Cardiac muscle cell (in vitro differentiated cells and primary cell): Measurements from ENCODE around the gene MYADM. TPM values are rescaled to one million over a fixed set of nuclear protein-coding genes. Genes with fewer than 3 reads are reported as not detected.

Source experiments
- DNase-seq, 2 donors: peaks; one replicate each; pipeline versions ENCODE4 v3.0.0 to v3.0.0-alpha.2; 2010 to 2017; ENCODE audit warnings: low read depth in 1 of 2, low spot score in 1 of 2
- H3K27ac ChIP-seq: fragments of 200-600 bp; sonication (generic); 2 replicates; pipeline ENCODE4 v1.5.1; 2016
- H3K27me3 ChIP-seq: fragments of 200-600 bp; sonication (generic); 2 replicates; pipeline ENCODE4 v1.6.0; 2016; ENCODE audit warnings: control low read depth
- H3K36me3 ChIP-seq: fragments of 200-600 bp; sonication (generic); 2 replicates; pipeline ENCODE4 v1.5.1; 2016; ENCODE audit warnings: control low read depth
- H3K4me1 ChIP-seq: fragments of 200-600 bp; sonication (generic); 2 replicates; pipeline ENCODE4 v1.8.1; 2017; ENCODE audit warnings: low read depth, mild to moderate bottlenecking, mixed run types
- H3K4me3 ChIP-seq: fragments of 200-600 bp; sonication (generic); 2 replicates; pipeline ENCODE4 v1.5.1; 2016; ENCODE audit warnings: mild to moderate bottlenecking
- H3K9me3 ChIP-seq: fragments of 200-600 bp; sonication (generic); 2 replicates; pipeline ENCODE4 v1.5.1; 2017; ENCODE audit warnings: low read depth, mild to moderate bottlenecking, control low read depth
- polyA plus RNA-seq: library from polyadenylated mRNA; unstranded; fragments of >200 nt; fragmentation: Nextera tagmentation; extraction: Ambion mirVana; gene quantifications from 2 replicates; pipeline ENCODE4 v1.2.1, GENCODE V29; 2016
- total RNA-seq: library from RNA; depleted of rRNA; stranded (reverse); fragments of >200 nt; gene quantifications from 2 replicates; pipeline ENCODE4 v1.2.3, GENCODE V29; 2016
- TF ChIP-seq, protein P1 (sequence below): IDR thresholded peaks from 2 replicates; pipeline ENCODE4 v1.5.1; 2012; ENCODE audit warnings: low read depth, mild to moderate bottlenecking, low read length

Gene MYADM
- total and polyA plus RNA-seq, 2 experiments from 2014 or later, result 150 to 166 TPM

DNA sequence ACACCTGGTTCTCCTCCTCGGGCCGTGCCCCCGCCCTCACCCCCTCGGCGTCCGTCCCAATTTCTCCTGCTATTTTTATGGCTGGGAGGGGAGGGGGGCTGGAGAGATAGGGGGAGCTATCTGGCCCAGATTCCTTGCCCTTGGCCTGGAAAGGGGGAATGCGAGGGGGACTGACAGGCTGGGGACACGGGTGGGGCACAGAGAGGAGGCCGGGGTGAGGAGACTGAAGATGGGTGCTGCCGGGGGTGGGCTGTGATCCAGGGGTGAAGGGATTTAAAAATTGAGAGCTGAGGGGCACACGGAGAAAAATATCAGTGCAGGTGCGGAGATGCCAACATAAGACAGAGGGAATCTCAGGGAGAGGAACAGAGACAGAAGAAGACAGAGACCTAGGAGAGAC is 16.6 kb downstream of the MYADM start:
- no peak for DNase-seq
- H3K4me1 ChIP-seq, result peaks cover 8% of the 10 kb centered on the region
- no peaks in the 10 kb centered on the region for H3K9me3 ChIP-seq
- H3K4me3 ChIP-seq, result no peak overlapping the region
- no peaks in the 10 kb centered on the region for H3K36me3 ChIP-seq
- H3K27me3 ChIP-seq, result peaks cover 36% of the 10 kb centered on the region
- TF ChIP-seq, protein P1, sequence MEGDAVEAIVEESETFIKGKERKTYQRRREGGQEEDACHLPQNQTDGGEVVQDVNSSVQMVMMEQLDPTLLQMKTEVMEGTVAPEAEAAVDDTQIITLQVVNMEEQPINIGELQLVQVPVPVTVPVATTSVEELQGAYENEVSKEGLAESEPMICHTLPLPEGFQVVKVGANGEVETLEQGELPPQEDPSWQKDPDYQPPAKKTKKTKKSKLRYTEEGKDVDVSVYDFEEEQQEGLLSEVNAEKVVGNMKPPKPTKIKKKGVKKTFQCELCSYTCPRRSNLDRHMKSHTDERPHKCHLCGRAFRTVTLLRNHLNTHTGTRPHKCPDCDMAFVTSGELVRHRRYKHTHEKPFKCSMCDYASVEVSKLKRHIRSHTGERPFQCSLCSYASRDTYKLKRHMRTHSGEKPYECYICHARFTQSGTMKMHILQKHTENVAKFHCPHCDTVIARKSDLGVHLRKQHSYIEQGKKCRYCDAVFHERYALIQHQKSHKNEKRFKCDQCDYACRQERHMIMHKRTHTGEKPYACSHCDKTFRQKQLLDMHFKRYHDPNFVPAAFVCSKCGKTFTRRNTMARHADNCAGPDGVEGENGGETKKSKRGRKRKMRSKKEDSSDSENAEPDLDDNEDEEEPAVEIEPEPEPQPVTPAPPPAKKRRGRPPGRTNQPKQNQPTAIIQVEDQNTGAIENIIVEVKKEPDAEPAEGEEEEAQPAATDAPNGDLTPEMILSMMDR, result no peak
- no peak overlapping the region for H3K27ac ChIP-seq

DNA sequence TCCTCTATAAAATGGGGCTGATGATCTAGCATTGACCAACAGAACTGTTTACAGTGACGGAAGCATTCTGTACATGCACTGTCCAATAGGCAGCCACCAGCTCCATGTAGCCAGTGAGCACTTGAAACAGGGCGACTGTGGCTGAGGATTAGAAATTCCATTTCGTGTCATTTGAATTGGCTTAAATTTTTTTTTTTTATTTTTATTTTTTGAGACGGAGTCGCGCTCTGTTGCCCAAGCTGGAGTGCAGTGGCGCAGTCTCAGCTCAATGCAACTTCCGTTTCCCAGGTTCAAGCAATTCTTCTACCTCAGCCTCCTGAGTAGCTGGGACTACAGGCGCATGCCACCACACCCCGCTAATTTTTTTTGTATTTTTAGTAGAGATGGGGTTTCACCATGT is 17.4 kb downstream of the MYADM start:
- no peaks in the 10 kb centered on the region for H3K36me3 ChIP-seq
- peaks cover 36% of the 10 kb centered on the region for H3K27me3 ChIP-seq
- peaks cover 8% of the 10 kb centered on the region for H3K4me1 ChIP-seq
- DNase-seq, result no peak
- no peak overlapping the region for H3K4me3 ChIP-seq
- no peak overlapping the region for H3K27ac ChIP-seq
- TF ChIP-seq, protein P1, result no peak
- no peaks in the 10 kb centered on the region for H3K9me3 ChIP-seq

DNA sequence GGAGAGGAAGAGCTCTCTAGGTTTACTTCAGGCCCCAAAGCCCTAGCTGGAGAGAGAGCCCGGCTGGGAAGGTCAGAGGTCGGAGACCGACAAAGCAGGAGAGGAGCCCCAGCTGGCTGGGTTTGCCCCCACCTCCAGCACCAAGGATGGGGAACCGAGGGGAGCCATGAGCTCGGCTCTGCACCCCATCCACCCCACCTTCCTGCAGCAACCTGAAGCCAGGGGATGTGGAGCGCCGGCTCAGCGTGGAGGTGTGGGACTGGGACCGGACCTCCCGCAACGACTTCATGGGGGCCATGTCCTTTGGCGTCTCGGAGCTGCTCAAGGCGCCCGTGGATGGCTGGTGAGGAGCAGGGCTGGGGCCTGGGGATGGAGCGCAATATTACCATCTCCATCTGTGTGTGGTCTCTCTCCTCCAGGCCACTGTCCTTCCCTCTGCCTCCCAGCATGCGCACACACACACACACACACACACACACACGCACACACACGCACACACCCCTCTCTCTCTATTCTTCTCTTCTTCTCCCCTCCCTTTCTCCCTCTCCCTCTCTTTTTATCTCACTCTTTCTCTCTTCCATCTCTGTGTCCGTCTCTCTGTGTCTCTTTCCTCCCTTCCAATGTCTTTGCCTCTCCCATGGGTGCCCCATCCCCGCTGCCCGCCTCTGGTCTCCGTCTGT is 24.8 kb downstream of the MYADM start:
- Histone ChIP-seq H3K9me3 (no peaks in the 10 kb centered on the region), H3K4me3 (no peak overlapping the region), H3K4me1 (no peaks in the 10 kb centered on the region), H3K27me3 (peaks cover 3% of the 10 kb centered on the region), H3K36me3 (no peaks in the 10 kb centered on the region), H3K27ac (no peak overlapping the region)
- TF ChIP-seq, protein P1, result no peak
- DNase-seq, result no peak

DNA sequence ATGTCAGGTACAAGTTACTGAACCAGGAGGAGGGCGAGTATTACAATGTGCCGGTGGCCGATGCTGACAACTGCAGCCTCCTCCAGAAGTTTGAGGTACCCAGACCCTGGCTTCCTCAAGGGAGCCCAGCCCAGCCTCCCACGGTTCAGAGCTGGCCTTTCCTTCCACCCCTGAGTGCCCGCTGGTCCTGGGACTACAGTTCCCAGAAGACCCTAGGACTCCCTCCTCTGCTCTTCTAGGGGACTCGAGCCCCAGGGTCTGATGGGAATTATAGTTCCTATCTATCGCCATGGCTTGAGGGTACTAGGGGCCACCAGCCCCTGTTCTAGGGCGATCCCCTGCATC is 25.3 kb downstream of the MYADM start:
- no peak for DNase-seq
- H3K4me1 ChIP-seq, result no peaks in the 10 kb centered on the region
- H3K4me3 ChIP-seq, result no peak overlapping the region
- TF ChIP-seq, protein P1, result no peak
- H3K9me3 ChIP-seq, result no peaks in the 10 kb centered on the region
- H3K27ac ChIP-seq, result no peak overlapping the region
- H3K36me3 ChIP-seq, result no peaks in the 10 kb centered on the region
- H3K27me3 ChIP-seq, result peaks cover 7% of the 10 kb centered on the region

DNA sequence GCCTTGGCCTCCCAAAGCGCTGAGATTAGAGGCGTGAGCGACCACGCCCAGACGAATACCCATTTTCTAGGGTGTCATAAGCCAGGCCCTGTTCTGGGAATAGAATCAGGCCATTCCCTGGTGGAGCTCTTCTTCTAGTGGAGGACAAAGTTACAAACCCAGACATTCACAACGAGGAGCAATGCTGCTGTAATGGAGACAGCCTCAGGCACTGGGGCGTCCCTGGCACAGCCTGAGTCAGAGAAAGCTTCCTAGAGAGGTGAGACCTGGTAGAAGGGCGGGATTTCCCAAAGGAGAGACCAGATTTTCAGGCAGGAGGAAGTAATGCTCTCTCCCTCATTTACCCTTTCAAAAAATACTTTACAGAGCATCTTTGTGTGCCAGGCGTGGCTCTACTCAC is 27.0 kb downstream of the MYADM start:
- DNase-seq, result no peak
- TF ChIP-seq, protein P1, result no peak
- Histone ChIP-seq H3K4me3 (no peak overlapping the region), H3K27me3 (peaks cover 12% of the 10 kb centered on the region), H3K4me1 (no peaks in the 10 kb centered on the region), H3K9me3 (no peaks in the 10 kb centered on the region), H3K27ac (no peak overlapping the region), H3K36me3 (no peaks in the 10 kb centered on the region)
